Transverse colon (tissue), 4 donors: ENCODE measurements around the gene EFEMP1. TPM values are rescaled to one million over a fixed set of nuclear protein-coding genes. Genes with fewer than 3 reads are reported as not detected.

ENCODE experiments used
- DNase-seq: peaks from one replicate; pipeline ENCODE4 v3.0.0-alpha.2; 2019
- H3K27ac ChIP-seq, 4 donors: fragments of 200-600 bp; sonication (generic); 2 replicates each; pipeline ENCODE4 v1.5.1; 2016 to 2018; ENCODE audit warnings: inconsistent platforms in 4 of 4
- H3K27me3 ChIP-seq: fragments of 200-600 bp; sonication (generic); 2 replicates; pipeline ENCODE4 v1.5.1; 2017; ENCODE audit warnings: inconsistent platforms
- H3K36me3 ChIP-seq, 4 donors: fragments of 200-600 bp; sonication (generic); 2 replicates each; pipeline ENCODE4 v1.5.1; 2017 to 2019; ENCODE audit warnings: inconsistent platforms in 4 of 4
- H3K4me1 ChIP-seq, 4 donors: fragments of 200-600 bp; sonication (generic); 2 replicates each; pipeline ENCODE4 v1.5.1; 2017 to 2020; ENCODE audit warnings: inconsistent platforms in 4 of 4
- H3K4me3 ChIP-seq, 4 donors: fragments of 200-600 bp; sonication (generic); 1 replicate in 1 of 4; 2 replicates in 3 of 4; pipeline versions ENCODE4 v1.5.1 to v1.6.1; 2017 to 2019; ENCODE audit warnings: inconsistent platforms in 4 of 4
- H3K9me3 ChIP-seq, 2 donors: fragments of 200-600 bp; sonication (generic); 2 replicates each; pipeline ENCODE4 v1.5.1; 2017 to 2019; ENCODE audit warnings: inconsistent platforms in 2 of 2
- EP300 ChIP-seq: sonication (generic); formaldehyde crosslinking; IDR thresholded peaks from one replicate; pipeline ENCODE4 v1.6.1; 2017; ENCODE audit warnings: antibody characterized with exemption, low read depth
- POLR2A ChIP-seq: fragments of 450-650 bp; IDR thresholded peaks from one replicate; pipeline ENCODE4 v1.6.1; 2016; ENCODE audit warnings: antibody characterized with exemption, mild to moderate bottlenecking, moderate library complexity
- POLR2AphosphoS5 ChIP-seq, 3 donors: sonication (generic); formaldehyde crosslinking; IDR thresholded peaks; one replicate each; pipeline ENCODE4 v1.6.1; 2016; ENCODE audit warnings: antibody characterized with exemption in 3 of 3
- WGBS, 2 donors: methylation state at CpG; one replicate each; pipeline ENCODE4 v1.1.5; 2018; ENCODE audit warnings: low coverage in 1 of 2; 5-methylcytosine and 5-hydroxymethylcytosine counted together
- in situ Hi-C, 4 donors: fragments of 200-750 bp; cut with MboI; loops; one replicate each; pipeline versions ENCODE4 v1.15.0 to v1.15.1; 2017; ENCODE audit warnings: low sequenced_read_pairs in 3 of 4, low pct_ligation_motif_present in 1 of 4, low pct_unique_long_range_greater_than_20kb in 1 of 4
- intact Hi-C: fragments of 100-400 bp; cut with DNase I; formaldehyde crosslinking; loops from one replicate; pipeline ENCODE4 v1.15.1; 2023; ENCODE audit warnings: low total_unique reads
- total RNA-seq, 4 donors: library from RNA; depleted of rRNA; stranded (reverse); fragments of >200 nt; gene quantifications; one replicate each; pipeline ENCODE4 v1.1.0, GENCODE V29; 2016
- TF ChIP-seq, protein P1 (sequence below), 5 experiments: fragments of 200-600 bp in 3 of 5; fragments of 450-650 bp in 2 of 5; sonication (generic) in 3 of 5; IDR thresholded peaks; 1 replicate in 2 of 5; 2 replicates in 3 of 5; pipeline ENCODE4 v1.5.1; 2016 to 2017; ENCODE audit warnings: antibody characterized with exemption in 5 of 5, inconsistent platforms in 3 of 5, mild to moderate bottlenecking in 2 of 5, moderate library complexity in 1 of 5

The EFEMP1 gene
- total RNA-seq, 4 donors from 2014 or later = 12.0 to 34.8 (median 26.5) TPM

DNA sequence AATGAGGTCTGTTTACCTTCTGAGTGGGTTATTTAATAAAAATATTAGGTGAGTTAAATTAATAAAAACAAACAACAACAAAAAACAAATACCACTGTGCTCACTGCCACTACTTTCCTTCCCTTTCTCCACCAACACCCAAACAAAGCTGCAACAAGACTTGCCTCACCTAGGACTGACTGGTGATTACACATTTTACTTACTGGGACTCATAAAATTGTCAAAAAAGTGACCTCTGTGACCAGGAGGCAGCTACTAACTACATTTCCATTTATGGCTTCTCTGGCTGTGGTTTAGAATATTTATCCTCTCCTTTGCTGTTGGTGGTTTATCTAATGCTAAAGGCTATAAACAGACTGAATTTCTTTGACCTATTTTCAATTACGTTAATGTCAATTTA lies 39.8 kb downstream of the EFEMP1 start:
- 56 to 64% methylated on average over 1 of the region's 1 CpG for WGBS, 2 donors
- TF ChIP-seq POLR2AphosphoS5 (IDR thresholded peaks at IDR 0.05) = no peak
- no peak for DNase-seq
- no peaks in the 10 kb centered on the region for H3K9me3 ChIP-seq
- H3K27ac ChIP-seq = no peak overlapping the region
- intact Hi-C loops = no loop called here
- no peak overlapping the region for H3K4me3 ChIP-seq
- H3K36me3 ChIP-seq = no peaks in the 10 kb centered on the region
- in situ Hi-C loops = no loop called here
- H3K4me1 ChIP-seq = no peaks in the 10 kb centered on the region
- H3K27me3 ChIP-seq = no peaks in the 10 kb centered on the region

DNA sequence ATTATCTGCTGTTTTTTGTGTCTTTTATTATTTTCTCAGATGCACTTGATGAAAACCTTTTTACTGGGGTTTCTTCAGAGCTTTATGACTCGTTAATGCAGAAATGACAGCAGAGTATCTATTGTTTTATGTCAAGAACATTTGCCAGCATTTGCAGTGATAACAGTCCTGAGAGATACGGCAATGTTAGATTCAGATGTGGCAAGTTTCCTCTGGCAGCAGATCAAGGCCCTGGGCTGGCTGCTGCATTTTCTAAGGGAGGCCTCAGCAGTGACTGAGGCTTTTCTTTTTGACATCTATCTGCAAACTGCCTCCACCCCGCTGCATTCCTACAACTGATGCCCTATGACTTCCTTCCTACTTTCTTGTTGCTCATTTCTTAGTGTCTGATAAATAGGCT lies 40.2 kb downstream of the EFEMP1 start:
- no peak overlapping the region for H3K4me3 ChIP-seq
- TF ChIP-seq EP300 (no peak), POLR2AphosphoS5 (IDR thresholded peaks at IDR 0.05) (no peak), POLR2A (no peak)
- TF ChIP-seq, protein P1, sequence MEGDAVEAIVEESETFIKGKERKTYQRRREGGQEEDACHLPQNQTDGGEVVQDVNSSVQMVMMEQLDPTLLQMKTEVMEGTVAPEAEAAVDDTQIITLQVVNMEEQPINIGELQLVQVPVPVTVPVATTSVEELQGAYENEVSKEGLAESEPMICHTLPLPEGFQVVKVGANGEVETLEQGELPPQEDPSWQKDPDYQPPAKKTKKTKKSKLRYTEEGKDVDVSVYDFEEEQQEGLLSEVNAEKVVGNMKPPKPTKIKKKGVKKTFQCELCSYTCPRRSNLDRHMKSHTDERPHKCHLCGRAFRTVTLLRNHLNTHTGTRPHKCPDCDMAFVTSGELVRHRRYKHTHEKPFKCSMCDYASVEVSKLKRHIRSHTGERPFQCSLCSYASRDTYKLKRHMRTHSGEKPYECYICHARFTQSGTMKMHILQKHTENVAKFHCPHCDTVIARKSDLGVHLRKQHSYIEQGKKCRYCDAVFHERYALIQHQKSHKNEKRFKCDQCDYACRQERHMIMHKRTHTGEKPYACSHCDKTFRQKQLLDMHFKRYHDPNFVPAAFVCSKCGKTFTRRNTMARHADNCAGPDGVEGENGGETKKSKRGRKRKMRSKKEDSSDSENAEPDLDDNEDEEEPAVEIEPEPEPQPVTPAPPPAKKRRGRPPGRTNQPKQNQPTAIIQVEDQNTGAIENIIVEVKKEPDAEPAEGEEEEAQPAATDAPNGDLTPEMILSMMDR (IDR thresholded peaks at IDR 0.05) = no peak
- H3K4me1 ChIP-seq = no peaks in the 10 kb centered on the region
- intact Hi-C loops = no loop called here
- H3K9me3 ChIP-seq = no peaks in the 10 kb centered on the region
- WGBS, 2 donors = 56 to 60% methylated on average over 3 of the region's 3 CpGs
- in situ Hi-C loops = no loop called here
- H3K36me3 ChIP-seq = no peaks in the 10 kb centered on the region
- no peak overlapping the region for H3K27ac ChIP-seq
- no peak for DNase-seq
- H3K27me3 ChIP-seq = no peaks in the 10 kb centered on the region

DNA sequence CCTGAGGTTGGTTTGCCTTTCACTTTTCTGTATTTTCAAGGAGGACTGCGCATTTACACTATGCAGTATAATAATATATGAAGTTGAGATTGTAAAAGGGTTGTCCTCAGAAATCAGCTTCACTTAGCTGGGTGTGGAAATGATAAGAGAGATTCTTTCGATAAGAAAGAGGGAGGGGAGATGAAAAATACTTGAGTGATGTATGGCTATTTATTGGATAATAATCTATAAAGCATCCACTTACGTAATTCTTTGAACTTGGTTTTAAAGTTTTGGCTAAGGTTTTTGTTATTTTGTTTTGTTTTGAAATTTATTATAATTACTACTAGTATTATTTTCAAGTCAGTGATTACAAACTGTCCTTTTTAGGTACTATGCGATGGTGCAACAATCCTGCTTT lies 40.6 kb downstream of the EFEMP1 start:
- 79 to 81% methylated on average over 4 of the region's 4 CpGs for WGBS, 2 donors
- H3K27ac ChIP-seq = no peak overlapping the region
- intact Hi-C loops = no loop called here

GRCh38 chr2:55880416-55881143 lies 43.0 kb downstream of the EFEMP1 start:
- WGBS, 2 donors = 82% methylated on average over 6 of the region's 6 CpGs; no CpG with 5 or more reads in 1 of the 2 donors

More for the DNA sequence above, 40.6 kb downstream of the EFEMP1 start:
- Histone ChIP-seq H3K4me3 (no peak overlapping the region), H3K9me3 (no peaks in the 10 kb centered on the region), H3K36me3 (no peaks in the 10 kb centered on the region), H3K4me1 (no peaks in the 10 kb centered on the region), H3K27me3 (no peaks in the 10 kb centered on the region)
- in situ Hi-C loops = no loop called here
- no peak for DNase-seq
- TF ChIP-seq POLR2AphosphoS5 (IDR thresholded peaks at IDR 0.05) (no peak), EP300 (no peak), POLR2A (no peak)
- TF ChIP-seq, protein P1 (IDR thresholded peaks at IDR 0.05) = no peak

More at GRCh38 chr2:55880416-55881143, 43.0 kb downstream of the EFEMP1 start:
- intact Hi-C loops = no loop called here
- in situ Hi-C loops = no loop called here
- H3K27ac ChIP-seq = no peak overlapping the region
- H3K4me3 ChIP-seq = no peak overlapping the region
- TF ChIP-seq, protein P1 (IDR thresholded peaks at IDR 0.05) = no peak
- TF ChIP-seq POLR2AphosphoS5 (IDR thresholded peaks at IDR 0.05) = no peak
- no peak for TF ChIP-seq POLR2A
- no peak for TF ChIP-seq EP300
- H3K4me1 ChIP-seq = no peaks in the 10 kb centered on the region
- H3K9me3 ChIP-seq = no peaks in the 10 kb centered on the region
- H3K27me3 ChIP-seq = no peaks in the 10 kb centered on the region
- no peak for DNase-seq
- H3K36me3 ChIP-seq = no peaks in the 10 kb centered on the region
